Uterus (tissue), 4 donors: ENCODE data around the gene MLXIP. TPM values are rescaled to one million over a fixed set of nuclear protein-coding genes. Genes with fewer than 3 reads are reported as not detected.

Experiments
- DNase-seq, 2 donors: peaks; one replicate each; pipeline ENCODE4 v3.0.0-alpha.2; 2019 to 2020
- H3K27ac ChIP-seq, 2 donors: fragments of 200-600 bp; sonication (generic); 1 replicate in 1 of 2; 2 replicates in 1 of 2; pipeline ENCODE4 v1.5.1; 2016 to 2018
- H3K27me3 ChIP-seq, 2 donors: fragments of 200-600 bp; sonication (generic); one replicate each; pipeline ENCODE4 v1.5.1; 2018 to 2019; ENCODE audit warnings: control low read depth in 1 of 2
- H3K36me3 ChIP-seq, 2 donors: fragments of 200-600 bp; sonication (generic); one replicate each; pipeline ENCODE4 v1.5.1; 2019; ENCODE audit warnings: control low read depth in 1 of 2
- H3K4me1 ChIP-seq, 2 donors: fragments of 200-600 bp; sonication (generic); one replicate each; pipeline ENCODE4 v1.5.1; 2018 to 2019; ENCODE audit warnings: control low read depth in 1 of 2
- H3K4me3 ChIP-seq, 2 donors: fragments of 200-600 bp; sonication (generic); 1 replicate in 1 of 2; 2 replicates in 1 of 2; pipeline ENCODE4 v1.5.1; 2018 to 2019; ENCODE audit warnings: mild to moderate bottlenecking in 1 of 2
- H3K9me3 ChIP-seq, 2 donors: fragments of 200-600 bp; sonication (generic); one replicate each; pipeline ENCODE4 v1.5.1; 2019; ENCODE audit warnings: control low read depth in 1 of 2
- POLR2A ChIP-seq, 2 donors: fragments of 450-650 bp; IDR thresholded peaks; one replicate each; pipeline ENCODE4 v1.6.1; 2016; ENCODE audit warnings: antibody characterized with exemption in 2 of 2, mild to moderate bottlenecking in 1 of 2, moderate library complexity in 1 of 2
- intact Hi-C: fragments of 100-400 bp; cut with DNase I; formaldehyde crosslinking; loops from one replicate; pipeline ENCODE4 v1.15.1; 2023; ENCODE audit warnings: low total_unique reads
- total RNA-seq, 4 donors: library from RNA; depleted of rRNA in 3 of 4; stranded (reverse); fragments of >200 nt in 3 of 4; gene quantifications; one replicate each; pipeline versions ENCODE4 v1.1.0 to v1.2.4, GENCODE V29; 2014 to 2023
- TF ChIP-seq, protein P1 (sequence below), 4 experiments: fragments of 200-600 bp in 2 of 4; fragments of 450-650 bp in 2 of 4; sonication (generic) in 2 of 4; IDR thresholded peaks; one replicate each; pipeline ENCODE4 v1.5.1; 2016 to 2019; ENCODE audit warnings: antibody characterized with exemption in 4 of 4, mild to moderate bottlenecking in 2 of 4, moderate library complexity in 1 of 4
- donor health status: DM: yes; HTN: yes; CAD: no.

MLXIP gene
- total RNA-seq, 4 donors from 2014 or later: 21.5 to 88.7 (median 24.7) TPM

- Histone ChIP-seq H3K27me3 (no peaks in the 10 kb centered on the region), H3K4me1 (no peaks in the 10 kb centered on the region), H3K27ac (no peak overlapping the region), H3K36me3 (no peaks in the 10 kb centered on the region), H3K4me3 (no peak overlapping the region), H3K9me3 (no peaks in the 10 kb centered on the region)
- TF ChIP-seq, protein P1, sequence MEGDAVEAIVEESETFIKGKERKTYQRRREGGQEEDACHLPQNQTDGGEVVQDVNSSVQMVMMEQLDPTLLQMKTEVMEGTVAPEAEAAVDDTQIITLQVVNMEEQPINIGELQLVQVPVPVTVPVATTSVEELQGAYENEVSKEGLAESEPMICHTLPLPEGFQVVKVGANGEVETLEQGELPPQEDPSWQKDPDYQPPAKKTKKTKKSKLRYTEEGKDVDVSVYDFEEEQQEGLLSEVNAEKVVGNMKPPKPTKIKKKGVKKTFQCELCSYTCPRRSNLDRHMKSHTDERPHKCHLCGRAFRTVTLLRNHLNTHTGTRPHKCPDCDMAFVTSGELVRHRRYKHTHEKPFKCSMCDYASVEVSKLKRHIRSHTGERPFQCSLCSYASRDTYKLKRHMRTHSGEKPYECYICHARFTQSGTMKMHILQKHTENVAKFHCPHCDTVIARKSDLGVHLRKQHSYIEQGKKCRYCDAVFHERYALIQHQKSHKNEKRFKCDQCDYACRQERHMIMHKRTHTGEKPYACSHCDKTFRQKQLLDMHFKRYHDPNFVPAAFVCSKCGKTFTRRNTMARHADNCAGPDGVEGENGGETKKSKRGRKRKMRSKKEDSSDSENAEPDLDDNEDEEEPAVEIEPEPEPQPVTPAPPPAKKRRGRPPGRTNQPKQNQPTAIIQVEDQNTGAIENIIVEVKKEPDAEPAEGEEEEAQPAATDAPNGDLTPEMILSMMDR (IDR thresholded peaks at IDR 0.05): no peak
- no peak for TF ChIP-seq POLR2A (IDR thresholded peaks at IDR 0.05)
- intact Hi-C loops: no loop called here
- no peak for DNase-seq
Observed at GRCh38 chr12:122135437-122136031, 57.0 kb downstream of the MLXIP start.

GRCh38 chr12:122137229-122137628, 58.7 kb downstream of the MLXIP start:
- Histone ChIP-seq H3K4me1 (no peaks in the 10 kb centered on the region), H3K9me3 (no peaks in the 10 kb centered on the region), H3K4me3 (no peak overlapping the region), H3K36me3 (no peaks in the 10 kb centered on the region), H3K27me3 (no peaks in the 10 kb centered on the region), H3K27ac (no peak overlapping the region)
- intact Hi-C loops: no loop called here
- no peak for DNase-seq
- TF ChIP-seq POLR2A (IDR thresholded peaks at IDR 0.05): no peak
- TF ChIP-seq, protein P1 (IDR thresholded peaks at IDR 0.05): no peak

DNA sequence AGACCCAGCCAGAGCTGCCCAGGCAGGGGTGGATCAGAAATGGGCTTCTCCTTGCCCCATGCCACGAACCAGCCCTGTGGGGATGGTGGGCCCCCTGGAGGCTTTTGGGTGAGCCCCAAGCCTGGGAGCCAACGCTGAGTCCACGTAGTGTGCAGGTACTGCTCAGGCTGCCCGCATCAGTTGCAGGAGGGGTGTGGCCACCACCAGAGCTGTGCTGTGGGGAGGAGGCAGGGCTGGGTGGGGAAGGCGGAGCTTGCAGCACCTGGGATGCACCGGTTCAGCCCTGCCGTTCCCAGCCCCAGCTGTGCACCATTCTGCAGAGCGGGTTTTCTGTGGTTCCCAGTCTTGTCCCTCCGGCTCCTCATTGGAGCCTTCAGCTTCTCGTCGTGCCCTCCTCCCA, 59.1 kb downstream of the MLXIP start:
- no peaks in the 10 kb centered on the region for H3K36me3 ChIP-seq
- no peaks in the 10 kb centered on the region for H3K27me3 ChIP-seq

DNA sequence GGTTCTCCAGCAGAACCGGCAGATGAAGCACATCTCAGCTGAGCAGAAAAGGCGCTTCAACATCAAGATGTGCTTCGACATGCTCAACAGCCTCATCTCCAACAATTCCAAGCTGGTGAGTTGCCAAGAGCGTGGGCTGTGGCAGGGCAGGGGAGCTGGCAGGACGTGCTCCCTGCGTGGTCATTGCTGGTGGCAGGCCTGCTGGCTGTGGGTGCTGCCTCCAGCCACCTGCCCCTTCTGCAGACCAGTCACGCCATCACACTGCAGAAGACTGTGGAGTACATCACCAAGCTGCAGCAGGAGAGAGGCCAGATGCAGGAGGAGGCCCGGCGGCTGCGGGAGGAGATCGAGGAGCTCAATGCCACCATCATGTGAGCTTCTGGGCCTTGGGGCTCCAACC, 59.6 kb downstream of the MLXIP start:
- no peaks in the 10 kb centered on the region for H3K36me3 ChIP-seq
- H3K27me3 ChIP-seq: no peaks in the 10 kb centered on the region
- no peak for DNase-seq
- no peaks in the 10 kb centered on the region for H3K9me3 ChIP-seq
- H3K4me1 ChIP-seq: no peaks in the 10 kb centered on the region
- intact Hi-C loops: no loop called here
- no peak for TF ChIP-seq POLR2A (IDR thresholded peaks at IDR 0.05)
- TF ChIP-seq, protein P1 (IDR thresholded peaks at IDR 0.05): no peak
- H3K4me3 ChIP-seq: no peak overlapping the region
- H3K27ac ChIP-seq: no peak overlapping the region

More for the DNA sequence above, 59.1 kb downstream of the MLXIP start:
- Histone ChIP-seq H3K4me1 (no peaks in the 10 kb centered on the region), H3K4me3 (no peak overlapping the region), H3K27ac (no peak overlapping the region), H3K9me3 (no peaks in the 10 kb centered on the region)
- intact Hi-C loops: no loop called here
- DNase-seq: no peak
- TF ChIP-seq, protein P1 (IDR thresholded peaks at IDR 0.05): no peak
- no peak for TF ChIP-seq POLR2A (IDR thresholded peaks at IDR 0.05)

DNA sequence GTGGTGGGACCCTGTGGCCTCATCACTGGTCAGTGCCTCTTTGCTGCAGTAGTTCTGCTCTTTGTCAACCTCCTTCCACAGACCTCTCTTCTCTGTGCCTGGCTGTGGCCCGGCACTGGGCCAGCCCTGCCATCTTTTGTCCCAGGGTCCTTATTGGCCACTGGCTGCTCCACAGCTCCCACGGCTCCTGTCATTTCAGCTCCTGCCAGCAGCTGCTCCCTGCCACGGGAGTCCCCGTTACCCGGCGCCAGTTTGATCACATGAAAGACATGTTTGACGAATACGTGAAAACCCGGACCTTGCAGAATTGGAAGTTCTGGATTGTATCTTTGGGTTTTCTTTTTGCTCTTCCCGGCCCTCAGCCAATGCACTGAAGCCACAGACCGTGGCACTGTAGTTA, 60.1 kb downstream of the MLXIP start:
- H3K4me1 ChIP-seq: no peaks in the 10 kb centered on the region
- no peak for TF ChIP-seq POLR2A (IDR thresholded peaks at IDR 0.05)
- TF ChIP-seq, protein P1 (IDR thresholded peaks at IDR 0.05): no peak
- H3K9me3 ChIP-seq: no peaks in the 10 kb centered on the region
- no peak overlapping the region for H3K4me3 ChIP-seq
- no peaks in the 10 kb centered on the region for H3K27me3 ChIP-seq
- no peak for DNase-seq
- H3K36me3 ChIP-seq: no peaks in the 10 kb centered on the region
- intact Hi-C loops: no loop called here
- no peak overlapping the region for H3K27ac ChIP-seq
